GM19372 (cell line): ENCODE data around the gene SRPK2.
"Not testable (repeated sequence)": the region's sequence is repeated elsewhere in the genome, so short reads cannot be mapped to it uniquely, and the experiment has no call there.

Experiments used
- ATAC-seq: cut with Tn5 transposase; IDR thresholded peaks from one replicate; pipeline ENCODE4 v1.9.1; 2021; ENCODE audit warnings: mild to moderate bottlenecking, low read depth, moderate library complexity; ENCODE audit not compliant: unreplicated experiment

Gene SRPK2

GRCh38 chr7:105388356-105389087 is at the start of gene SRPK2:
Gene SRPK2 (minus strand): TSS chr7:105388921.
- peak; percentile 67 for ATAC-seq

GRCh38 chr7:105438254-105438653 is 49.5 kb upstream of the SRPK2 start:
- no peak for ATAC-seq

DNA sequence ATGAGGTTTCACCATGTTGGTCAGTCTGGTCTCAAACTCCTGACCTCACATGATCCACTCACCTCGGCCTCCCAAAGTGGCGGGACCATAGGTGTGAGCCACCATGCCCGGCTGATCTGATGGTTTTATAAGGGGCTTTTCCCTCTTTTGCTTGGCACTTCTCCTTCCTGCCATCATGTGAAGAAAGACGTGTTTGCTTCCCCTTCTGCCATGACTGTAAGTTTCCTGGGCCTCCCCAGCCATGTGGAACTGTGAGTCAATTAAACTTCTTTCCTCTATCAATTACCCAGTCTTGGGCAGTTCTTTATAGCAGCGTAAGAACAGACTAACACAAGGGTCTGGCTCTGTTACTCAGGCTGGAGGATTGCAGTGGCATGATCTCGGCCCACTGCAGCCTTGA is 48.6 kb upstream of the SRPK2 start:
- not testable (repeated sequence) for ATAC-seq

DNA sequence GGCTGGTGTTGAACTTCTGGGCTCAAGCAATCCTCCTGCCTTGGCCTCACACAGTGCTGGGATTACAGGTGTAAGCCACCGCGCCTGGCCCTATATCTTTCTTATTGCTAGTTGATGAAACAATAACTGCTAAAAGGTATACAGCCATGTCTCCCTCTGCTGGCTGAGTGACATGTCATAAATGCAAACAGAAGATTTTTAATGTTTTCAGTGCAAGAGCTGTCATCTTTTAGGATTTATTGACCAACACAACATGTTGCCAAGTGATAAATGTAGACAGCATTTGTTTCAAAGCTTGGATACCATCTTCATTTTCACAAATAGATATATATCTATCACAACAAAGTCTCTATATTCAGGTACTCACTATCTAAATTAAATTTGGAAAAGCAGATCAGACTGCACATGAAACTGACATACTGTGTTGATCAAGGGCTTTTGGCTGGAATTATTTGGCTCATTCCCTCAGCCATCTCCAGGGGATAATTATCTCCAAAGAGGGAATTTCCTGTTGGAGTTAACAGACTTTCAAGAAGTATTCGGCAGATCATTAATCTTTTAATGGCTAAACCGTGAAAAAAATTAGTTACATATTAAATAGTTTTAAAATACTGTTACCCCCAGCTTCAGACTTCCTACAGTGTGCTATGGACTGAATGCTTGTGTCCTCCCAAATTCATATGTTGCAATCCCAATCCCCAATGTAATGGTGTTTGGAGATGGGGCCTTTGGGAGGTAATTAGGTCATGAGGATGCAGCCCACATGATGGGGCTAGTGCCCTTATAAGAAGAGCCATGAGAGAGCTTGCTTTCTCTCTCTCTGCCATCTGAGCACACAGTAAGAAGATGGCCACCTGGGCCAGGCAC is 41.3 kb upstream of the SRPK2 start:
- ATAC-seq = no peak

- no peak for ATAC-seq
These were observed 38.0 kb upstream of the SRPK2 start for GRCh38 chr7:105426606-105427146.

DNA sequence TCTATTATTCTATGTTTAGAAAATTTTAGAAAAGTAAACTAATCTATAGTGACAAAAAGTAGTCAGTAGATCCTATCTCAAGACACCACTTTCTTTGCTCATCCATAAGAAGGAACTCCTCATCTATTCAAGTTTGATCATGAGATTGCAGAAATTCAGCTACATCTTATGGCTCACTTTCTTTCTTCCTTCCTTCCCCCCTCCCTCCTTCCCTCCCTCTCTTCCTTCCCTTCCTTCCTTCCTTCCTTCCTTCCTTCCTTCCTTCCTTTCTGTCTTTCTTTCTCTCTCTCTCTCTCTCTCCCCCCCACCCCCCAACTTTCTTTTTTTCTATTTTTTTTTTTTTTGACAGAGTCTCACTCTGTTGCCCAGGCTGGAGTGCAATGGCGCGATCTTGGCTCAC is 35.3 kb upstream of the SRPK2 start:
- ATAC-seq = no peak

DNA sequence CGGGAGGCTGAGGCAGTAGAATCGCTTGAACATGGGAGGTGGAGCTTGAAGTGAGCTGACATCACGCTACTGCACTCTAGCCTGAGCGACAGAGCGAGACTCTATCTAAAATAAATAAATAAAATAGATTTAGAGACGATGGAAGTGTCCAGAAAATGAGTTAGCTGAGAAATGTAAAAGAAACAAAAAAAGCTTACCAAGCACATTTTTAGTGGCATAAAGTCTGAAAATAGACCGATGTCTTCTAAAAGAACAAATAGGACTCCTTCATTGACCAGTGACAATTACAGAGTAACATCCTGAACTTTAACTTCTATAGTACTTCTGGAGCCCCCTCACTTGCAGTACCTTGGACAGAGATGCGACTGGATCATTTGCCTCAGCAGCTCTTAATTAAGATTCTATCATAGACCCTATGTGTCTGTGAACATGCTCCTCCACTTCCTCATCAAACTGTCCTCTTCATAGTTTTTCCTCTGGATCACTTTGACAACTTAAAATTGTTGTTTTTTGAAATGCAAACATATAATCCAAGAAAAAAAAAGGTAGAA is 25.2 kb upstream of the SRPK2 start:
- no peak for ATAC-seq

GRCh38 chr7:105410774-105411173 is 22.1 kb upstream of the SRPK2 start:
- ATAC-seq = not testable (repeated sequence)

DNA sequence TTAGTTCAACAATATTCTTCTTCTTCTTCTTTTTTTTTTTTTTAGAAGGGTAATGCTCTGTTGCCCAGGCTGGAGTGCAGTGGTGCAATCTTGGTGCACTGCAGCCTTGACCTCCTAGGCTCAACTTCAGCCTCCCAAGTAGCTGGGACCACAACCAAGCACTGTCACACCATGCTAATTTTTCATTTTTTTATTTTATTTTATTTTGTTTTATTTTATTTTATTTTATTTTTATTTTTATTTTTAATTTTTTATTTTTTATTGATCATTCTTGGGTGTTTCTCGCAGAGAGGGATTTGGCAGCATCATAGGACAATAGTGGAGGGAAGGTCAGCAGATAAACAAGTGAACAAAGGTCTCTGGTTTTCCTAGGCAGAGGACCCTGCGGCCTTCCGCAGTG is 21.1 kb upstream of the SRPK2 start:
- not testable (repeated sequence) for ATAC-seq

DNA sequence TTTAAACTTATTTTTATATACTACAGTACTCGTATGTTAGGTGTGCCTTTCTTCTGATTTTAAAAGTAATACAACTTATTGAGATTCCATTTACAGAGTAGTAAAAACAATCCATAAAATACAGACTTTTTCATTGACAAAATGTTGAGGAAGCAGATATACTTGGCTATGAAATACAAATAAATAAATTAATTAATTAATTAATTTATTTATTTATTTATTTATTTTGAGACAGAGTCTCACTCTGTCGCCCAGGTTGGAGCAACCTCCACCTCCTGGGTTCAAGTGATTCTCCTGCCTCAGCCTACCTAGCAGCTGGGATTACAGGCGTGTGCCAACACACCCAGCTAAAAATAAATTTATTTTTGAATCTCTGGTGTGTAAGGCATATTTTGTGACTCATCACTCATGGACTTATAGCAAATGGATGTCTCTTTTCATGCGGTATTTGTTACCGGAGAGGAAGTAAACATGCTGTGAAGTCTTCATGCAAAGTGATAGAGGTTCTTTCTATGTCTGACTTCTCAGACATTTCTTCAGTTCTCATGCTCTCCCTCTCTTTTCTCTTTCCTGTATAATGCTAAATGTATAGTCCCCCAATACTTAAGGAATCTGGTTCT is 20.2 kb upstream of the SRPK2 start:
- no peak for ATAC-seq

GRCh38 chr7:105403128-105403527 is 14.4 kb upstream of the SRPK2 start:
- no peak for ATAC-seq

GRCh38 chr7:105402221-105403095 is 13.7 kb upstream of the SRPK2 start:
- ATAC-seq = no peak

DNA sequence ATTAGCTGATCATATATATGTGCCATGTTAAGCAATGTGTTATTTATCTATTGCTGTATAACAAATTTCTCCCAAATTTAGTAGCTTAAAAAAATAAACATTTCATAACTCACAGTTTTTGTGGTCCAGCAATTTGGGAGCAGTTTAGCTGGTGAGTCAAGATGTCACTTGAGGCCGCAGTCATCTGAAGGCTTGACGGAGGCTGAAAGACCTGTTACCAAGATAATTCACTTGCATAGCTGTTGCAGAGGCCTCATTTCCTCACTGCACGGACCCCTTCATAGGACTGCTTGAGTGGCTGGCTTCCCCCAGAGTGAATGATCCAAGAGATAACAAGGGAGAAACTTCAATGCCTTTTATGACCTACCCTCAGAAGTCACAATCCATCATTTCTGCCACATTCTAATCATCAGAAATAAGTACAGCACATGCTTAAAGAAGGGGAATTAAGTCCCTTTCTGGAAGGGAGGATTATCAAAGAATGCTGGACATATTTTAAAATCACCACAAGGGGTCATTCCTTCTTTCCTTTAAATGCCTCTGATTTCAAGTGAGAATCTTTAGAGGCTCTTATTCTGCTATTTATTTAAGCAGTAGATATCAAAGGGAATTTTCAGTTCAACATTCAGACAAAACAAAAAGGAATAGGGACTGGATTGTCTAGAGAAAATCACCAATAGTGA is 10.5 kb upstream of the SRPK2 start:
- ATAC-seq = no peak

GRCh38 chr7:105396566-105396965 is 7.8 kb upstream of the SRPK2 start:
- no peak for ATAC-seq

GRCh38 chr7:105391429-105391828 is 2.7 kb upstream of the SRPK2 start:
- ATAC-seq = no peak

DNA sequence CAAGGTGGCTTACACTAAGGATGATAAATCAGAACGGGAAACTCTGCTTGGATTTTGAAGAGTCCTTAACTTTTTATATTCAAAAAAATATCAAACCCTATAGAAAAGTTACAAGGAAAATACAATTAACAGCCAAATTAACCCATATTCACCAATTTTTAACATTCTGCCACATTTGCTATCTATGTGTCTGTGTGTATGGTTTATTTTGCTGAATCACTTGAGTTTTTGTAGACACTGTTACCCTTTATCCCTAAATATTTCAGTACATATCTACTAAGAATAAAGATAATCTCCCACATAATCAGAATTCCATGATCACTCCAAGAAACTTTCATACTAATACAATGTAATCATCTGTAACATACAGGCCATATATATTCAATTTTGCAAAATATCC is 1.2 kb upstream of the SRPK2 start:
- ATAC-seq = no peak

- peak; percentile 28 for ATAC-seq
These were observed 448 bp upstream of the SRPK2 start for GRCh38 chr7:105389088-105389650.

GRCh38 chr7:105387508-105388355 is 989 bp downstream of the SRPK2 start:
- ATAC-seq = peak; percentile 36
